Spleen (tissue), 11 donors: ENCODE data around the gene BCAT1. TPM values are rescaled to one million over a fixed set of nuclear protein-coding genes. Genes with fewer than 3 reads are reported as not detected.

ENCODE experiments used
- DNase-seq: peaks from one replicate; pipeline ENCODE4 v3.0.0-alpha.2; 2020
- H3K27ac ChIP-seq, 8 donors: fragments of 200-600 bp; sonication (generic) in 7 of 8; 1 replicate in 4 of 8; 2 replicates in 4 of 8; pipeline versions ENCODE4 v1.5.0 to v1.8.0; 2016 to 2021; ENCODE audit warnings: inconsistent platforms in 4 of 8, mild to moderate bottlenecking in 4 of 8, moderate library complexity in 1 of 8
- H3K27me3 ChIP-seq, 7 donors: fragments of 200-600 bp; sonication (generic) in 6 of 7; replicated peaks in 1 of 7; 1 replicate in 4 of 7; 2 replicates in 3 of 7; pipeline versions ENCODE4 v1.5.0 to v1.8.0; 2016 to 2021; ENCODE audit warnings: inconsistent platforms in 3 of 7, mild to moderate bottlenecking in 1 of 7
- H3K36me3 ChIP-seq, 6 donors: fragments of 200-600 bp; sonication (generic) in 5 of 6; 1 replicate in 4 of 6; 2 replicates in 2 of 6; pipeline versions ENCODE4 v1.5.0 to v1.8.0; 2016 to 2021; ENCODE audit warnings: inconsistent platforms in 2 of 6
- H3K4me1 ChIP-seq, 6 donors: fragments of 200-600 bp; sonication (generic) in 5 of 6; 1 replicate in 3 of 6; 2 replicates in 3 of 6; pipeline versions ENCODE4 v1.5.0 to v1.8.0; 2016 to 2021; ENCODE audit warnings: inconsistent platforms in 3 of 6
- H3K4me3 ChIP-seq, 8 donors: fragments of 200-600 bp; sonication (generic) in 7 of 8; 1 replicate in 4 of 8; 2 replicates in 4 of 8; pipeline versions ENCODE4 v1.5.0 to v1.8.0; 2016 to 2021; ENCODE audit warnings: inconsistent platforms in 4 of 8, mild to moderate bottlenecking in 4 of 8, moderate library complexity in 2 of 8
- H3K9me3 ChIP-seq, 8 donors: fragments of 200-600 bp; sonication (generic) in 7 of 8; 1 replicate in 4 of 8; 2 replicates in 4 of 8; pipeline versions ENCODE4 v1.5.0 to v1.8.0; 2016 to 2021; ENCODE audit warnings: inconsistent platforms in 4 of 8
- POLR2A ChIP-seq, 3 donors: fragments of 450-650 bp; IDR thresholded peaks; one replicate each; pipeline ENCODE4 v1.5.1; 2017; ENCODE audit warnings: antibody characterized with exemption in 3 of 3, mild to moderate bottlenecking in 1 of 3
- POLR2AphosphoS5 ChIP-seq, 3 donors: sonication (generic); formaldehyde crosslinking; IDR thresholded peaks; one replicate each; pipeline ENCODE4 v1.5.1; 2017; ENCODE audit warnings: antibody characterized with exemption in 3 of 3
- WGBS, 5 donors: extraction: QIAGEN DNeasy Blood & Tissue Kit in 3 of 5; methylation state at CpG; one replicate each; pipeline versions ENCODE4 v1.1.5 to v1.1.7; 2013 to 2018; 5-methylcytosine and 5-hydroxymethylcytosine counted together
- intact Hi-C: fragments of 100-400 bp; cut with DNase I; formaldehyde crosslinking; loops from one replicate; pipeline ENCODE4 v1.15.0; 2023; ENCODE audit warnings: low total_unique reads
- polyA plus RNA-seq, 3 donors: library from polyadenylated mRNA; stranded (reverse); fragments of 200-250 nt; gene quantifications; one replicate each; pipeline ENCODE4 v1.2.1, GENCODE V29; 2013
- total RNA-seq, 7 donors: library from RNA; depleted of rRNA in 3 of 7; stranded (reverse); fragments of >200 nt in 3 of 7; fragmentation: NEBNext Ultra II Directional in 4 of 7; extraction: Animal tissue kit (Norgen Biotek cat#: 25700) in 4 of 7; gene quantifications; one replicate each; pipeline versions ENCODE4 v1.1.0 to v1.2.1, GENCODE V29; 2016 to 2021
- TF ChIP-seq, protein P1 (sequence below), 11 experiments: fragments of 200-600 bp in 7 of 11; fragments of 450-650 bp in 4 of 11; sonication (generic) in 4 of 11; IDR thresholded peaks in 8 of 11; conservative IDR thresholded peaks in 3 of 11; 1 replicate in 7 of 11; 2 replicates in 4 of 11; pipeline versions ENCODE4 v1.4.0 to v1.8.0; 2016 to 2021; ENCODE audit warnings: antibody characterized with exemption in 11 of 11, inconsistent platforms in 4 of 11, mild to moderate bottlenecking in 1 of 11
- donor health status: healthy with polysubstance abuse.
- donor health status: DM: no; HTN: no; CAD: no; lungs with moderate emphysema.
- donor health status: DM: no; HTN: no; CAD: no.
- donor health status: Bipolar disorder and iron deficiency.
- donor health status: healthy.
- donor health status: DM: no; HTN: no; CAD: no.
- donor health status: DM: yes; HTN: yes; CAD: no.

Gene BCAT1
- total and polyA plus RNA-seq, 10 donors = 0.54 to 18.4 (median 8.7) TPM

DNA sequence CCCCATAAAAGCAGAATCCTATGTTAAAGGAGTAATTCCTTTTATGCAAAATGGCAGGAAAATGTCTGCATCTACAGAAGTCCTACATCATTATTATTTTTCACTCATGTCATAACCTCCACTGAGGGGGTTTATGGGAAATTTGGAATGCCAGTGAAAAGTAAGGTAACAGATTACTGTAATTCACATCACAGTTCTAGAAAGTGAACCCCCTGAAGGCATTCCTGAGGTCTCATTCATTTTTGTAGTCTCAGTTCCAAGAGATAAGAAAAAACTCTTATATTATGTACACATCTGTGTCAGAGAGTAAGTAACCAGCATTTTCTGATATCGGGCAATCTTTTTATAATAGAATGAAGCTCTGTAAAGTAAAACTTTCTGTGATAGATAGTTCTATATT is 28.8 kb upstream of the BCAT1 start:
- intact Hi-C loops = no loop called here
- DNase-seq = no peak
- H3K27ac ChIP-seq = peak overlapping the region in 1 of 8 donors; percentile 35
- H3K4me3 ChIP-seq = no peak overlapping the region
- TF ChIP-seq POLR2AphosphoS5 (IDR thresholded peaks at IDR 0.05) (no peak), POLR2A (IDR thresholded peaks at IDR 0.05) (no peak)
- TF ChIP-seq, protein P1, sequence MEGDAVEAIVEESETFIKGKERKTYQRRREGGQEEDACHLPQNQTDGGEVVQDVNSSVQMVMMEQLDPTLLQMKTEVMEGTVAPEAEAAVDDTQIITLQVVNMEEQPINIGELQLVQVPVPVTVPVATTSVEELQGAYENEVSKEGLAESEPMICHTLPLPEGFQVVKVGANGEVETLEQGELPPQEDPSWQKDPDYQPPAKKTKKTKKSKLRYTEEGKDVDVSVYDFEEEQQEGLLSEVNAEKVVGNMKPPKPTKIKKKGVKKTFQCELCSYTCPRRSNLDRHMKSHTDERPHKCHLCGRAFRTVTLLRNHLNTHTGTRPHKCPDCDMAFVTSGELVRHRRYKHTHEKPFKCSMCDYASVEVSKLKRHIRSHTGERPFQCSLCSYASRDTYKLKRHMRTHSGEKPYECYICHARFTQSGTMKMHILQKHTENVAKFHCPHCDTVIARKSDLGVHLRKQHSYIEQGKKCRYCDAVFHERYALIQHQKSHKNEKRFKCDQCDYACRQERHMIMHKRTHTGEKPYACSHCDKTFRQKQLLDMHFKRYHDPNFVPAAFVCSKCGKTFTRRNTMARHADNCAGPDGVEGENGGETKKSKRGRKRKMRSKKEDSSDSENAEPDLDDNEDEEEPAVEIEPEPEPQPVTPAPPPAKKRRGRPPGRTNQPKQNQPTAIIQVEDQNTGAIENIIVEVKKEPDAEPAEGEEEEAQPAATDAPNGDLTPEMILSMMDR (IDR thresholded peaks at IDR 0.05 in 8 of 11, conservative IDR thresholded peaks at IDR 0.05 in 3 of 11) = no peak
- H3K27me3 ChIP-seq = no peaks in the 10 kb centered on the region
- peaks cover 0 to 7% (median 0%) of the 10 kb centered on the region in 6 donors for H3K4me1 ChIP-seq
- H3K9me3 ChIP-seq = peaks cover 0 to 11% (median 9%) of the 10 kb centered on the region in 8 donors
- H3K36me3 ChIP-seq = no peaks in the 10 kb centered on the region
- 90 to 98% (median 95%) methylated on average over 1 of the region's 1 CpG for WGBS, 5 donors

DNA sequence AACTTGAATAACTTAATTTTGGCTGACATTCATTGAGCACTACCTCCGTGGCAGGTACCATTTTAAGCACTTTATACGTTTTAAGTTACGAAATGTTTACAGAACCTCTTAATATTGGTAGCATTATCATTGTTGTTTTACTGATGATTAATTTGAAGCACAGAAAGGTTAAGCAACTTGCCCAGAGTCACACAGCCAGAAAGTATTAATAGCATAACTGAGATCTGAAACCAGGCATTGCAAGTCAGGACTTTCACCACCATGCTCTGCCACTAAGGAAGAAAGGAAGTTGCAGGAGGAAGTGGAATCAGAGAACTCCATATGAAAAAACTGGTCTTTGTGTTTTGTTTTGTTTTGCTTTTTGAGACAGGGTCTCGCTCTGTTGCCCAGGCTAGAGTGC is 28.2 kb upstream of the BCAT1 start:
- no peak overlapping the region for H3K4me3 ChIP-seq
- H3K36me3 ChIP-seq = no peaks in the 10 kb centered on the region
- intact Hi-C loops = no loop called here
- H3K4me1 ChIP-seq = peaks cover 0 to 7% (median 0%) of the 10 kb centered on the region in 6 donors
- peaks cover 0 to 5% (median 2%) of the 10 kb centered on the region in 8 donors for H3K9me3 ChIP-seq
- no peaks in the 10 kb centered on the region for H3K27me3 ChIP-seq
- 46 to 70% (median 56%) methylated on average over 4 of the region's 4 CpGs for WGBS, 5 donors
- no peak for DNase-seq
- TF ChIP-seq, protein P1 (IDR thresholded peaks at IDR 0.05 in 8 of 11, conservative IDR thresholded peaks at IDR 0.05 in 3 of 11) = no peak
- TF ChIP-seq POLR2AphosphoS5 (IDR thresholded peaks at IDR 0.05) (no peak), POLR2A (IDR thresholded peaks at IDR 0.05) (no peak)
- H3K27ac ChIP-seq = peak overlapping the region in 1 of 8 donors; percentile 35

DNA sequence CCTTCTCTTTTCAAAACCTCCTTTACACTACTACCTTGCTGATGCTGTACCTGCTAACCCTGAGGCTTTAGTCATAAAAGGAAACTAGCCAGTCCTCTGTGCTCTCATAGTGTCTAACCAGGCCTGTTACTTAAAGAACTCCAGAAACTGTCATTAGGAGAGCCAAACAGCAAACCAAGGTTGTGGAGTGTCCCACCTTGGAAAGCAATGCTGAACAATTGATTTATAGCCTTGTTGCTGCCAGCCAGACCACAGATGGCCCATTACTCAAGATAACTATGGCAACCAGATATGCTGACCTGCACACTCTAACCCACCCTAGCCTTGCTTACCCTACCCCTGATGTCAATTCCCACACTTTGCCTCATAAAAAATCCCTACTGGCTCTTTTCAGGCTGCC is 26.5 kb upstream of the BCAT1 start:
- DNase-seq = no peak
- TF ChIP-seq POLR2AphosphoS5 (IDR thresholded peaks at IDR 0.05) = no peak
- TF ChIP-seq, protein P1 (IDR thresholded peaks at IDR 0.05 in 8 of 11, conservative IDR thresholded peaks at IDR 0.05 in 3 of 11) = no peak
- no peak for TF ChIP-seq POLR2A (IDR thresholded peaks at IDR 0.05)

DNA sequence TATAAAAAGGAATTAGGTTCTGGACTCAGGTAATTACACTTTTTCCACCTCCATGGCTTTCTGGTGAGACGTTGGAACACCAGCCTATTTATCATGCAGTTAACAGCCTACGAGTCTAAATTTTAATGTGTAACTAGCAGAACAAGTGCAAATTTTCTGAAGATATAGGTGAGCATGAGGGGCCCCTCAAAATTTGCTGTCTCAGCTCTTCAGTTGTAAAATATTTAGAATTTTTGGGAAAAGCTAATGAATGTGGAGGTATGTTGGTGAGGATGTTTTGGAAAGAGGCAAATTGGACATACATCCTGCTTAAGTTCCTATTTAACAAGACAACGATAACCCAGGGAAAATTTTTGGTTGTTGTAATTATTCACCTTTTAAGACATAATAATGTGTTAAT is 25.3 kb upstream of the BCAT1 start:
- Histone ChIP-seq H3K36me3 (no peaks in the 10 kb centered on the region), H3K9me3 (peaks cover 0 to 4% (median 0%) of the 10 kb centered on the region in 8 donors), H3K27me3 (no peaks in the 10 kb centered on the region), H3K4me3 (no peak overlapping the region), H3K27ac (no peak overlapping the region), H3K4me1 (peaks cover 0 to 7% (median 0%) of the 10 kb centered on the region in 6 donors)
- no peak for DNase-seq
- 71 to 91% (median 89%) methylated on average over 3 of the region's 3 CpGs for WGBS, 5 donors
- TF ChIP-seq POLR2A (IDR thresholded peaks at IDR 0.05) = no peak
- TF ChIP-seq, protein P1 (IDR thresholded peaks at IDR 0.05 in 8 of 11, conservative IDR thresholded peaks at IDR 0.05 in 3 of 11) = no peak
- no peak for TF ChIP-seq POLR2AphosphoS5 (IDR thresholded peaks at IDR 0.05)
- intact Hi-C loops = no loop called here

More for the DNA sequence above, 26.5 kb upstream of the BCAT1 start:
- Histone ChIP-seq H3K36me3 (no peaks in the 10 kb centered on the region), H3K27me3 (no peaks in the 10 kb centered on the region), H3K27ac (no peak overlapping the region), H3K4me3 (no peak overlapping the region), H3K4me1 (peaks cover 0 to 7% (median 0%) of the 10 kb centered on the region in 6 donors), H3K9me3 (no peaks in the 10 kb centered on the region)
- intact Hi-C loops = no loop called here
